GM18861 (cell line): ENCODE results near the gene ZNF768.
"Not testable (repeated sequence)": the region's sequence is repeated elsewhere in the genome, so short reads cannot be mapped to it uniquely, and the experiment has no call there.

Experiments
- ATAC-seq: cut with Tn5 transposase; IDR thresholded peaks from one replicate; pipeline ENCODE4 v1.9.1; 2021; ENCODE audit not compliant: unreplicated experiment

Gene ZNF768

GRCh38 chr16:30533748-30534367 is 7.5 kb upstream of the ZNF768 start:
- ATAC-seq: no peak

- no peak for ATAC-seq
Measured at GRCh38 chr16:30533146-30533522, 6.8 kb upstream of the ZNF768 start.

- ATAC-seq: no peak
Measured at GRCh38 chr16:30532285-30533145, 6.1 kb upstream of the ZNF768 start.

- no peak for ATAC-seq
Measured at GRCh38 chr16:30530163-30531037, 4.0 kb upstream of the ZNF768 start.

GRCh38 chr16:30528799-30529457 is 2.6 kb upstream of the ZNF768 start:
- no peak for ATAC-seq

- no peak for ATAC-seq
Measured at GRCh38 chr16:30527635-30528178, 1.3 kb upstream of the ZNF768 start.

- ATAC-seq: peak; percentile 61
Measured at GRCh38 chr16:30526823-30527634, 663 bp upstream of the ZNF768 start.

- no peak for ATAC-seq
Measured at GRCh38 chr16:30525844-30526136, 576 bp downstream of the ZNF768 start.

GRCh38 chr16:30524575-30525568 is 1.5 kb downstream of the ZNF768 start:
- ATAC-seq: no peak

GRCh38 chr16:30523768-30524574 is 2.4 kb downstream of the ZNF768 start:
- ATAC-seq: no peak

GRCh38 chr16:30522702-30523463 is 3.5 kb downstream of the ZNF768 start:
- ATAC-seq: not testable (repeated sequence)

- ATAC-seq: no peak
Measured at GRCh38 chr16:30521873-30522641, 4.3 kb downstream of the ZNF768 start.

- no peak for ATAC-seq
Measured at GRCh38 chr16:30521476-30521872, 4.9 kb downstream of the ZNF768 start.

- no peak for ATAC-seq
Measured at GRCh38 chr16:30519120-30520049, 7.0 kb downstream of the ZNF768 start.

GRCh38 chr16:30518552-30518951 is 7.8 kb downstream of the ZNF768 start:
- ATAC-seq: no peak
